GM12891 (cell line): ENCODE measurements around the gene PABPN1L.

Experiments used
- PAX5 ChIP-seq: IDR thresholded peaks from 2 replicates; pipeline ENCODE4 v1.6.1; 2011; ENCODE audit warnings: low read length, moderate library complexity, mild to moderate bottlenecking; ENCODE audit not compliant: insufficient read depth, severe bottlenecking
- POLR2A ChIP-seq: IDR thresholded peaks from 2 replicates; pipeline ENCODE4 v1.6.1; 2011; ENCODE audit warnings: low read depth, low read length, control low read depth
- POLR2AphosphoS5 ChIP-seq: IDR thresholded peaks from 2 replicates; pipeline ENCODE4 v1.6.1; 2011; ENCODE audit warnings: low read depth, low read length, control low read depth
- POU2F2 ChIP-seq: IDR thresholded peaks from 2 replicates; pipeline ENCODE4 v1.6.1; 2011; ENCODE audit warnings: low read depth, mild to moderate bottlenecking, control low read depth, low read length, moderate library complexity
- SPI1 ChIP-seq: IDR thresholded peaks from 2 replicates; pipeline ENCODE4 v1.6.1; 2011; ENCODE audit warnings: low read depth, low read length, control low read depth
- TAF1 ChIP-seq: IDR thresholded peaks from 2 replicates; pipeline ENCODE4 v1.6.1; 2011; ENCODE audit warnings: low read depth, low read length, control low read depth

- no peak for TF ChIP-seq POLR2A
- no peak for TF ChIP-seq SPI1
- no peak for TF ChIP-seq POLR2AphosphoS5
- no peak for TF ChIP-seq TAF1
- TF ChIP-seq POU2F2, result no peak
- TF ChIP-seq PAX5, result no peak
Measured at GRCh38 chr16:88911136-88911945, 44.9 kb upstream of the PABPN1L start.
